Right forelimb (tissue), 1 donor: ENCODE results near the gene ZNF668.
A peak's percentile ranks its signal among the peaks of the same experiment; 100 is the strongest.
"Not testable (repeated sequence)": the region's sequence is repeated elsewhere in the genome, so short reads cannot be mapped to it uniquely, and the experiment has no call there.

ENCODE experiments used
- DNase-seq: peaks from one replicate; pipeline ENCODE4 v3.0.0-alpha.2; 2018

The ZNF668 gene

GRCh38 chr16:31055613-31056012 is 18.4 kb downstream of the ZNF668 start:
- DNase-seq, result no peak

- no peak for DNase-seq
Observed at GRCh38 chr16:31052114-31052513, 21.9 kb downstream of the ZNF668 start.

DNA sequence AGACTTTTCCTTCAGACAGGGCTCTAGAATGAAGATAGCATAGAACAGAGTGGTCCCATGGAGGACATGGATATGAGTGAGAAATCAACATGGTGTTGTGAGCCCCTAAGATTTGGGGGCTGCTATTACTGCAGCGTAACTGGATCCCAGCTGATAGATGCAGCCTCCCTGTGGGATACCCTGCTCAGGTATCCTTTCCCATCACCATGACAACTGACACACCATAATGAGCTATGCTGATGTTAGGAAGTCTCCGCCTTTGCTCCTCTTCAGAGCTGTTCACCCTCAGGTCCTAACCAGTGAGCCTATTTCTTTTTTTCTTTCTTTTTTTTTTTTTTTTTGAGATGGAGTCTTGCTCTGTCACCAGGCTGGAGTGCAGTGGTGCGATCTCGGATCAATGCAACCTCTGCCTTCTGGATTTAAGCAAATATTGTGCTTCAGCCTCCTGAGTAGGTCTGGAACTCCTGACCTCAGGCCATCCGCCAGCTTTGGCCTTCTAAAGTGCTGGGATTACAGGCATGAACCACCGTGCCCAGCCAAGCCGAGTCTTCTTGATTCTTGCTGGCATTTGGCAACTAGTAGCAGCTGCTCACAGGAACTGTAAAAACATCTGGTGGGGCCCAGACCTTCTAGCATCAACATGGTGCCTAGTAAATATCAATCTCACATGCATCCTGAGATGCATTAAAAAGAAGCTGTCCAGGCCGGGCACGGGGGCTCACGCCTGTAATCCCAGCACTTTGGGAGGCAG is 23.6 kb downstream of the ZNF668 start:
- no peak for DNase-seq

DNA sequence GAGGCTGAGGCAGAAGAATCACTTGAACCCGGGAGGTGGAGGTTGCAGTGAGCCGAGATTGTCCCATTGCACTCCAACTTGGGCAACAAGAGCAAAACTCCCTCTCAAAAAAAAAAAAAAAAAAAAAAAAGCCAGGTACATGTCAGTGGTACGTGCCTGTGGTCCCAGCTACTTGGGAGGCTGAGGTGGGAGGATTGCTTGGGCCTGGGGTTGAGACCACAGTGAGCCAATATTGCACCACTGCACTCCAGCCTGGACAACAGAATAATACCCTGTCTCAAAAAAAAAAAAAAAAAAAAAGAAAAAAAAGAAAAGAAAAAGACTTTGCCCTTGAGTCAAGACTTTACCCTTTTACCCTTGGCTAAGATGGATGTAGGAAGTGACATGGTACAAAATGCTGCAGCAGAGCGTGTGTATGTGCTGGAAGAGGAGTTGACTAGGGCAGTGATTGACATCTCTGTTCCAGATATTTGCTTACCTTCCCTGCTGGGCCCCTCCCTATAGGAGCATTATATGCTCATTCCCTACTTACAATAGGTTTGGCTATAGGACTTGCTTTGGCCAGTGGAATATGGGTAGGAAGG is 30.1 kb downstream of the ZNF668 start:
- no peak for DNase-seq

DNA sequence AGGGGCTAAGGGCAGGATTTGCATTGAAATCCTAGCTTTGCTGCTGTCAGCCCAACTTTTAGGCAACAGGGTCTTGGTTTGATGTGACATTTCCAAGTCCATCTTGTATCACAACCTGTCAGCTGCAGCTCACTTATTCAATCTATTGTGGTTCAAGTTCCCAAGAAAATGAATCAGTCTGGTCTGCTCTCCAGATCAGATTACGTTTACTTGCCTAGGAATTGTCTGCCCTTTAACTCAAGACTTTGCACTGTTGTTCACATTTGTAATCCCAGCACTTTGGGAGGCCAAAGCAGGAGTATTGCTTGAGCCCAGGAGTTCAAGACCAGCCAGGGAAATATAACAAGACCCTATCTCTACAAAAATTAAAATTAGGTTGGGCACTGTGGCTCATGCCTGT is 30.7 kb downstream of the ZNF668 start:
- no peak for DNase-seq

GRCh38 chr16:31042866-31043265 is 31.2 kb downstream of the ZNF668 start:
- no peak for DNase-seq

- DNase-seq, result no peak
Observed at GRCh38 chr16:31038993-31039392, 35.0 kb downstream of the ZNF668 start.

- no peak for DNase-seq
Observed at GRCh38 chr16:31036691-31037090, 37.3 kb downstream of the ZNF668 start.

- peak; percentile 88 for DNase-seq
Observed at GRCh38 chr16:31033709-31034492, 40.1 kb downstream of the ZNF668 start.

- DNase-seq, result peak; percentile 99
Observed at GRCh38 chr16:31032736-31033708, 41.0 kb downstream of the ZNF668 start, which contains the start of gene STX4. TSS of gene STX4 (plus strand) at chr16:31033558. CDS start at chr16:31033806, 248 bp downstream.

DNA sequence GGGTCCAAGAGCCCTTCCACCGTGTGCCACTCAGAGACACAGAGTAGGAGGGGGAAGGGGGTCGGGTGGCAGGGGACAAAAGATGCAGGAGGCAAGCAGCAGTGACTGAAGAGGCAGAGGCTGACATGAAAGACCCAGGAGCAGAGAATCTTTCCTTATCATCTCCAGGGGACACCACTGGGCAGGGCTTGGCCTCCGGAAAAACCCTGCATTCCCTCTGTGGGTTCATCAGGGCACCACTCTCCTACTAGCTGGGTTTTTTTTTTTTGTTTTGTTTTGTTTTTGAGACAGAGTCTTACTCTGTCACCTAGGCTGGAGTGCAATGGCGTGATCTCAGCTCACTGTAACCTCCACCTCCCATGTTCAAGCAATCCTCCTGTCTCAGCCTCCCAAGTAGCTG is 42.8 kb downstream of the ZNF668 start:
- DNase-seq, result no peak

GRCh38 chr16:31029272-31029671 is 44.8 kb downstream of the ZNF668 start:
- DNase-seq, result no peak

GRCh38 chr16:31025339-31025738 is 48.7 kb downstream of the ZNF668 start:
- no peak for DNase-seq

DNA sequence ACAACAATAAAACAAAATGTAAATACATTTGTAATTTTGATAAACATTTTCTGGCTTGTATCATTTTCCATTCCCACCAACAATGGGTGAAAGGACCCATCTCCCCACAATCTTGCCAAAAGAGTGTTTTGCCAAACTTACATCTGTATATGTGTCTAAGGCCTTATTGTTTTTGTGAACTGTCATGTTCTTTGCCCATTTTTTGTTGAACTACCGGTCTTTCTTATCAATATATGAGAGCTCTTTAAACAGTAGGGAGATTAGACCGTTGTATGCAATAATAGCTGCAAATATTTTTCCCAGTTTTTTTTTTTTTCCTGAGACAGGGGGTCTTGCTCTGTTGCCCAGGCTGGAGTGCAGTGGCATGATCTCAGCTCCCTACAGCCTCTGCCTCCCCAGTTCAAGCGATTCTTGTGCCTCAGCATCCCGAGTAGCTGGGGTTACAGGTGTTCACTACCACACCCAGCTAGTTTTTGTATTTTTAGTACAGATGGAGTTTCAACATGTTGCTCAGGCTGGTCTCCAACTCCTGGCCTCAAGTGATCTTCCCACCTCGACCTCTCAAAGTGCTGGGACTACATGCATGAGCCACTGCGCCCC is 50.3 kb downstream of the ZNF668 start:
- DNase-seq, result no peak

DNA sequence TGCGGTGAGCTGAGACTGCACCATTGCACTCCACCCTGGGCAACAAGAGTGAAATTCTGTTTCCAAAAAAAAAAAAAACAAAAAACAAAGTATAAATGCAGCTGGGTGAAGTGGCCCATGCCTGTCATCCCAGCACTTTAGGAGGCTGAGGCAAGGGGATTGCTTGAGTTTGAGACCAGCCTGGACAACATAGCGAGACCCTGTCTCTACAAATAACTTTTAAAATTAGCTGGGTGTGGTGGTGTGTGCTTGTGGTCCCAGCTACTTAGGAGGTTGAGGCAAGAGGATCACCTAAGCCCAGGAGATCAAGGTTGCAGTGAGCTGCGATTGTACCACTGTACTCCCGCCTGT is 50.8 kb downstream of the ZNF668 start:
- no peak for DNase-seq

- DNase-seq, result no peak
Observed at GRCh38 chr16:31022544-31023251, 51.3 kb downstream of the ZNF668 start.

GRCh38 chr16:31020536-31020935 is 53.5 kb downstream of the ZNF668 start:
- no peak for DNase-seq

DNA sequence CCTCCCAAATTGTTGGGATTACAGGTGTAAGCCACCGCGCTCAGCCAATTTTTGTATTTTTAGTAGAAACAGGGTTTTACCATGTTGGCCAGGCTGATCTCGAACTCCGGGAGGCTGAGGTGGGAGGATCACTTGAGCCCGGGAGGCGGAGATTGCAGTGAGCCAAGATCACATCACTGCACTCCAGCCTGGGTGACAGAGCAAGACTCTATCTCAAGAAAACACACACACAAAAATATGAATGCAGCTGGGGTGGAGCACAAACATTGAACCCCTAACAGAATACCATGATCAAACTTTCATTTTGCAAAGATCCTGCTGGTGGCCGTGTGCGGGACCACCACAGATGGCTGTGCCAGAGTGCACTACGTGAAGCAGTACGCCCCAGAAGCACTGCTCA is 56.3 kb downstream of the ZNF668 start:
- not testable (repeated sequence) for DNase-seq

GRCh38 chr16:31016018-31016417 is 58.0 kb downstream of the ZNF668 start:
- no peak for DNase-seq

DNA sequence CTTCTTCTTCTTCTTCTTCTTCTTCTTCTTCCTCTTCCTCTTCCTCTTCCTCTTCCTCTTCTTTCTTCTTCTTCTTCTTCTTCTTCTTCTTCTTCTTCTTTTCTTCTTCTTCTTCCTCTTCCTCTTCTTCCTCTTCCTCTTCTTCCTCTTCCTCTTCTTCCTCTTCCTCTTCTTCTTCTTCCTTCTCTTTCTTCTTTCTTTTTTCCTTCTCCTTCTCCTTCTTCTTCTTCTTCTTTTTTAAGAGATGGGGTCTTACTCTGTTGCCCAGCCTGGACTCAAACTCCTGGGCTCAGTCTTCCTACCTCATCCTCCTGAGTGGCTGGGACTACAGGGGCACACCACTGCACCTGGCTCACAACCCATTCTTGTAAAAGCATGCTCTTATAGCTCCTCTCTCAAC is 60.7 kb downstream of the ZNF668 start:
- not testable (repeated sequence) for DNase-seq

- DNase-seq, result not testable (repeated sequence)
Observed at GRCh38 chr16:31011815-31012214, 62.2 kb downstream of the ZNF668 start.
